Naive thymus-derived CD4-positive, alpha-beta T cell (primary cell): ENCODE results near the gene HJURP. TPM values are rescaled to one million over a fixed set of nuclear protein-coding genes. Genes with fewer than 3 reads are reported as not detected.
A peak's percentile ranks its signal among the peaks of the same experiment; 100 is the strongest.

Experiments
- ATAC-seq: fragments of 150-1000 bp; cut with Tn5 transposase; 2 replicates; pipeline ENCODE4 v1.10.0; 2021; ENCODE audit warnings: mild to moderate bottlenecking, moderate library complexity
- CTCF ChIA-PET: fragments of 350-600 bp; sonication (Branson Sonifier 250); formaldehyde crosslinking; loops from one replicate; lab custom pipeline; 2021; ENCODE audit warnings: antibody characterized with exemption; lab: Charles Lee
- POLR2A ChIA-PET: fragments of 350-600 bp; sonication (Branson Sonifier 250); formaldehyde crosslinking; loops from one replicate; lab custom pipeline; 2021; ENCODE audit warnings: antibody characterized with exemption, inconsistent platforms; lab: Charles Lee
- DNase-seq, 9 donors: peaks; one replicate each; pipeline versions ENCODE4 v3.0.0 to v3.0.0-alpha.2; 2020 to 2022; ENCODE audit warnings: mixed read lengths in 1 of 9
- H3K27ac ChIP-seq: one replicate; pipeline ENCODE4 v1.7.0; 2013; ENCODE audit warnings: mild to moderate bottlenecking, low read depth, low read length, moderate library complexity
- H3K27me3 ChIP-seq, 2 donors: one replicate each; pipeline ENCODE4 v1.7.0; 2013; ENCODE audit warnings: low read length in 2 of 2, mild to moderate bottlenecking in 2 of 2, moderate library complexity in 2 of 2; ENCODE audit not compliant: control insufficient read depth in 2 of 2, insufficient read depth in 2 of 2
- H3K36me3 ChIP-seq, 3 experiments: 1 replicate in 2 of 3; 2 replicates in 1 of 3; pipeline ENCODE4 v1.7.0; 2013; ENCODE audit warnings: low read length in 3 of 3, mild to moderate bottlenecking in 3 of 3, moderate library complexity in 1 of 3; ENCODE audit not compliant: insufficient read depth in 3 of 3, control insufficient read depth in 2 of 3
- H3K4me1 ChIP-seq, 2 donors: one replicate each; pipeline ENCODE4 v1.7.0; 2013; ENCODE audit warnings: low read length in 2 of 2, mild to moderate bottlenecking in 2 of 2, moderate library complexity in 1 of 2; ENCODE audit not compliant: control insufficient read depth in 2 of 2, insufficient read depth in 2 of 2
- H3K4me3 ChIP-seq: 2 replicates; pipeline ENCODE4 v1.7.0; 2013; ENCODE audit warnings: mild to moderate bottlenecking, low read length
- H3K9me3 ChIP-seq, 3 experiments: 1 replicate in 2 of 3; 2 replicates in 1 of 3; pipeline ENCODE4 v1.7.0; 2013; ENCODE audit warnings: low read length in 3 of 3; ENCODE audit not compliant: control insufficient read depth in 2 of 3
- H3K27ac Mint-ChIP-seq, 9 donors: one replicate each; pipeline ENCODE4 v1.8.0; 2020 to 2022; ENCODE audit warnings: mixed read lengths in 9 of 9, mild to moderate bottlenecking in 8 of 9, moderate library complexity in 5 of 9, inconsistent platforms in 2 of 9
- H3K27me3 Mint-ChIP-seq, 5 donors: one replicate each; pipeline ENCODE4 v1.8.0; 2021 to 2022; ENCODE audit warnings: mixed read lengths in 5 of 5, mild to moderate bottlenecking in 1 of 5
- H3K36me3 Mint-ChIP-seq, 5 donors: one replicate each; pipeline ENCODE4 v1.8.0; 2020 to 2022; ENCODE audit warnings: mixed read lengths in 5 of 5, mild to moderate bottlenecking in 3 of 5, inconsistent platforms in 1 of 5
- H3K4me1 Mint-ChIP-seq, 7 donors: one replicate each; pipeline ENCODE4 v1.8.0; 2020 to 2022; ENCODE audit warnings: mixed read lengths in 7 of 7, mild to moderate bottlenecking in 3 of 7, inconsistent platforms in 1 of 7
- H3K4me3 Mint-ChIP-seq, 10 donors: one replicate each; pipeline ENCODE4 v1.8.0; 2020 to 2022; ENCODE audit warnings: mild to moderate bottlenecking in 10 of 10, mixed read lengths in 10 of 10, moderate library complexity in 6 of 10, inconsistent platforms in 2 of 10
- H3K9me3 Mint-ChIP-seq, 11 donors: one replicate each; pipeline ENCODE4 v1.8.0; 2020 to 2022; ENCODE audit warnings: mixed read lengths in 11 of 11, mild to moderate bottlenecking in 4 of 11, inconsistent platforms in 1 of 11, moderate library complexity in 1 of 11
- intact Hi-C, 2 donors: fragments of 100-400 bp; cut with micrococcal nuclease; formaldehyde crosslinking; loops; one replicate each; pipeline ENCODE4 v1.15.1; 2023
- polyA plus RNA-seq, 2 donors: library from polyadenylated mRNA; unstranded; fragments of 300-500 nt; fragmentation: Illumina TruSeq; gene quantifications; one replicate each; pipeline ENCODE4 v1.2.3, GENCODE V29; 2021
- total RNA-seq, 6 experiments: library from RNA in 5 of 6; stranded (reverse) in 5 of 6; gene quantifications; 1 replicate in 5 of 6; 2 replicates in 1 of 6; pipeline ENCODE4 v1.2.3 and lab custom pipeline; 2021 to 2026

The HJURP gene
- total and polyA plus RNA-seq, 7 experiments from 2014 or later: 0.11 to 67.1 (median 0.34) TPM; not detected in 3

- Mint-ChIP-seq H3K4me1 (peaks cover 0 to 59% (median 0%) of the 10 kb centered on the region in 7 donors), H3K9me3 (no peaks in the 10 kb centered on the region), H3K36me3 (peaks cover 0 to 38% (median 0%) of the 10 kb centered on the region in 5 donors), H3K27ac (peak overlapping the region in 1 of 9 donors; percentile 60), H3K4me3 (no peak overlapping the region), H3K27me3 (peaks cover 0 to under 1% (median 0%) of the 10 kb centered on the region in 5 donors)
- no peak for DNase-seq
- H3K27ac ChIP-seq: no peak overlapping the region
- ChIA-PET CTCF (interaction anchor here (0.7 kb wide), 1 partner anchor 637 kb away, joined by 4 read pairs; no protein-coding TSS in a partner anchor), POLR2A (no interaction called here)
- H3K4me3 ChIP-seq: no peak overlapping the region
- H3K36me3 ChIP-seq: no peaks in the 10 kb centered on the region
- H3K27me3 ChIP-seq: no peaks in the 10 kb centered on the region
- H3K9me3 ChIP-seq: no peaks in the 10 kb centered on the region
- intact Hi-C loops: no loop called here
- ATAC-seq: no peak
- no peaks in the 10 kb centered on the region for H3K4me1 ChIP-seq
Observed at GRCh38 chr2:233846387-233847247, 7.7 kb downstream of the HJURP start.

GRCh38 chr2:233845301-233846060, 8.9 kb downstream of the HJURP start:
- Histone ChIP-seq H3K27me3 (no peaks in the 10 kb centered on the region), H3K4me1 (no peaks in the 10 kb centered on the region), H3K9me3 (no peaks in the 10 kb centered on the region), H3K4me3 (no peak overlapping the region), H3K27ac (no peak overlapping the region), H3K36me3 (no peaks in the 10 kb centered on the region)
- DNase-seq (no peak), ATAC-seq (no peak)
- Mint-ChIP-seq H3K27me3 (no peaks in the 10 kb centered on the region), H3K4me1 (peaks cover 0 to 60% (median 0%) of the 10 kb centered on the region in 7 donors), H3K36me3 (peaks cover 0 to 47% (median 0%) of the 10 kb centered on the region in 5 donors), H3K4me3 (no peak overlapping the region), H3K9me3 (no peaks in the 10 kb centered on the region), H3K27ac (peak overlapping the region in 2 of 9 donors; percentile 20 to 63)
- ChIA-PET POLR2A (no interaction called here), CTCF (interaction anchor here (0.7 kb wide), 1 partner anchor 636 kb away, joined by 4 read pairs; no protein-coding TSS in a partner anchor)
- intact Hi-C loops: no loop called here

GRCh38 chr2:233844836-233845235, 9.5 kb downstream of the HJURP start:
- Mint-ChIP-seq H3K9me3 (no peaks in the 10 kb centered on the region), H3K36me3 (peaks cover 0 to 53% (median 0%) of the 10 kb centered on the region in 5 donors), H3K27me3 (no peaks in the 10 kb centered on the region), H3K27ac (peak overlapping the region in 2 of 9 donors; percentile 20 to 23), H3K4me1 (peaks cover 0 to 61% (median 0%) of the 10 kb centered on the region in 7 donors), H3K4me3 (no peak overlapping the region)
- no peaks in the 10 kb centered on the region for H3K27me3 ChIP-seq
- no peak overlapping the region for H3K4me3 ChIP-seq
- DNase-seq: no peak
- H3K4me1 ChIP-seq: no peaks in the 10 kb centered on the region
- POLR2A ChIA-PET: no interaction called here
- no peak for ATAC-seq
- H3K36me3 ChIP-seq: no peaks in the 10 kb centered on the region
- no peak overlapping the region for H3K27ac ChIP-seq
- no peaks in the 10 kb centered on the region for H3K9me3 ChIP-seq
- CTCF ChIA-PET: no interaction called here
- intact Hi-C loops: no loop called here

- no peaks in the 10 kb centered on the region for H3K27me3 Mint-ChIP-seq
- Histone ChIP-seq H3K9me3 (no peaks in the 10 kb centered on the region), H3K36me3 (no peaks in the 10 kb centered on the region), H3K27ac (no peak overlapping the region), H3K4me3 (no peak overlapping the region), H3K27me3 (no peaks in the 10 kb centered on the region), H3K4me1 (no peaks in the 10 kb centered on the region)
- ChIA-PET CTCF (no interaction called here), POLR2A (no interaction called here)
- no peak overlapping the region for H3K27ac Mint-ChIP-seq
- peaks cover 0 to 53% (median 0%) of the 10 kb centered on the region in 5 donors for H3K36me3 Mint-ChIP-seq
- DNase-seq: no peak
- H3K4me3 Mint-ChIP-seq: no peak overlapping the region
- intact Hi-C loops: no loop called here
- peaks cover 0 to 61% (median 0%) of the 10 kb centered on the region in 7 donors for H3K4me1 Mint-ChIP-seq
- ATAC-seq: no peak
- no peaks in the 10 kb centered on the region for H3K9me3 Mint-ChIP-seq
Observed at GRCh38 chr2:233844064-233844807, 10.1 kb downstream of the HJURP start.

- Mint-ChIP-seq H3K27ac (peak overlapping the region in 1 of 9 donors; percentile 67), H3K4me3 (peak overlapping the region in 1 of 10 donors; percentile 24), H3K9me3 (peaks cover 0 to 1% (median 0%) of the 10 kb centered on the region in 11 donors), H3K4me1 (peaks cover 0 to 57% (median 0%) of the 10 kb centered on the region in 7 donors), H3K36me3 (peaks cover 0 to 53% (median 0%) of the 10 kb centered on the region in 5 donors), H3K27me3 (no peaks in the 10 kb centered on the region)
- DNase-seq (no peak), ATAC-seq (no peak)
- intact Hi-C loops: no loop called here
- no peaks in the 10 kb centered on the region for H3K9me3 ChIP-seq
- ChIA-PET POLR2A (no interaction called here), CTCF (no interaction called here)
- H3K4me3 ChIP-seq: no peak overlapping the region
- no peaks in the 10 kb centered on the region for H3K36me3 ChIP-seq
- H3K27me3 ChIP-seq: no peaks in the 10 kb centered on the region
- no peak overlapping the region for H3K27ac ChIP-seq
- peaks cover 0 to 3% of the 10 kb centered on the region in 2 donors for H3K4me1 ChIP-seq
Observed at GRCh38 chr2:233841183-233841582, 13.2 kb downstream of the HJURP start.

- ChIA-PET POLR2A (no interaction called here), CTCF (no interaction called here)
- H3K27me3 ChIP-seq: no peaks in the 10 kb centered on the region
- Mint-ChIP-seq H3K4me3 (peak overlapping the region in 1 of 10 donors; percentile 2), H3K27ac (peak overlapping the region in 1 of 9 donors; percentile 51), H3K27me3 (no peaks in the 10 kb centered on the region), H3K4me1 (peaks cover 0 to 54% (median 0%) of the 10 kb centered on the region in 7 donors), H3K36me3 (peaks cover 0 to 54% (median 0%) of the 10 kb centered on the region in 5 donors), H3K9me3 (peaks cover 0 to 1% (median 0%) of the 10 kb centered on the region in 11 donors)
- intact Hi-C loops: no loop called here
- no peak overlapping the region for H3K4me3 ChIP-seq
- H3K27ac ChIP-seq: no peak overlapping the region
- DNase-seq: no peak
- no peaks in the 10 kb centered on the region for H3K36me3 ChIP-seq
- no peaks in the 10 kb centered on the region for H3K9me3 ChIP-seq
- peaks cover 0 to 3% of the 10 kb centered on the region in 2 donors for H3K4me1 ChIP-seq
- no peak for ATAC-seq
Observed at GRCh38 chr2:233840520-233840919, 13.8 kb downstream of the HJURP start.
